Glomerular visceral epithelial cell (primary cell): ENCODE results near the gene E2F2.

ENCODE experiments used
- DNase-seq: peaks from one replicate; pipeline ENCODE4 v3.0.0-alpha.2; 2016; ENCODE audit errors: extremely low spot score

Gene E2F2

DNA sequence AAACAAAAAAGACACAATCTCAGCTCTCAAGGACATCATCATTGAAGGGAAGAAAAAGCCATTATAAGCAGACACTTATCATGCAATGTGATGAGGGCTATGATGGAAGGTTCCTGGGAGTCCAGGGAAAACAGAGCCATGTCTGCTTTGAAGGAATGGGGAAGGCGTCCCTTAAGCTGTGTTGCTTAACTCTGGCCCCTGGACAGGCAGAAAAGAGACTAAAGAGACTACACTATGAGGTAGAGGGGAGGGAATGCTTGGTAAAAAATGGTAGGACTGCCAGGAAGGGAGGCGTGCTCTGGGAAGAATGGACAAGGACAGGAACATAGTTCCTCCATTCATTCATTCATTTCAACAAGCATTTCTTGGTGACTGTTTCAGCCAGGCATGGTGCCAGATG lies 68.3 kb downstream of the E2F2 start:
- DNase-seq = no peak

GRCh38 chr1:23461050-23461449 lies 70.0 kb downstream of the E2F2 start:
- no peak for DNase-seq

DNA sequence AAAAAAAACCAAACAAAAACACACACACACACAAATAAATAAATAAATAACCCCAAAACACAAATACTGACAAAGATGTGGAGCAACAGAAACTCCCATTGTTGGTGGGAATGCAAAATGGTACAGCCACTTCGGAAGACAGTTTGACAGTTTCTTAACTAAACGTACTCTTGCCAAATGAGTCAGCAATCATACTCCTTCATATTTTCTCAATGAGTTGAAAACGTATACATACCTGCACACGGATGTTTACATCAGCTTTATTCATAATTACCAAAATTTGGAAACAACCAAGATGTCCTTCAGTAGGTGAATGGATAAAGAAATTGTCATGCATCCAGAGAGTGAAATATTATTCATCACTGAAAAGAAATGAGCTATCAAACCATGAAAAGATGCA lies 70.5 kb downstream of the E2F2 start:
- DNase-seq = no peak

DNA sequence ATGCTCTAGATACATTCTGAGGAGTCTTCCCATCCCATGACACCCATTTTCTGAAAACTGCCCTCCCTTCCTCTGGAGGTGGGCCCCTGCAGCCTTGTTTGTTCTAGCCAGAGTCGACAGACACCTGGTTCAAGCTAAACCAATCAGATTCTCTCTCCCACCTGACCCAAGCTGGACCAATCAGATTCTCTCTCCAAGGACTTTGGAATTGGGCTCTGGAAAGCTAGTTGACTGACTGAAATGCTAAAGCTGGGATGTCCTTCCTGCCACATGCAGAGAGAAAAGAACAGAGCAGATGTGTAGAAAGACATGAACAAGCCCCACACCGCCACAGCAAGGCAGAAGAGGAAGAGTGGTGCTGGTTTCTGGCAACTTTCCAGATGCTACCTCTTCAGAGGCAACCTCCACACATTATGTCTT lies 71.7 kb downstream of the E2F2 start:
- no peak for DNase-seq
